HG03196 (cell line): Measurements from ENCODE around the gene ZFYVE16.
"Not testable (repeated sequence)": the region's sequence is repeated elsewhere in the genome, so short reads cannot be mapped to it uniquely, and the experiment has no call there.

Experiments
- ATAC-seq: cut with Tn5 transposase; IDR thresholded peaks from one replicate; pipeline ENCODE4 v1.9.1; 2021; ENCODE audit not compliant: unreplicated experiment

ZFYVE16 gene

DNA sequence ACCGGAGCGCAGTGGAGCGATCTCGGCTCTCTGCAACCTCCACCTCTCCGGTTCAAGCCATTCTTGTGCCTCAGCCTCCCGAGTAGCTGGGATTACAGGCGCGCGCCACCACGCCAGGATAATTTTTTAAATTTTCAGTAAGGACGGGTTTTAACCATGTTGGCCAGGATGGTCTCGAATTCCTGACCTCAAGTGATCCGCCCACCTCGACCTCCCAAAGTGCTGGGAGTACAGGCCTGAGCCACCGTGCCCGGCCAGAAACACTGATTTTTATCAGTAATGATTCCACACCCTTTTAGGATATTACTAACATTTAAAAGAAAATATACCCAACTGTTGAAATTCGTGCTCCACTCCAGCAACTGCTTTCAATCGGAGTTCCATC, 79.6 kb downstream of the ZFYVE16 start:
- no peak for ATAC-seq

DNA sequence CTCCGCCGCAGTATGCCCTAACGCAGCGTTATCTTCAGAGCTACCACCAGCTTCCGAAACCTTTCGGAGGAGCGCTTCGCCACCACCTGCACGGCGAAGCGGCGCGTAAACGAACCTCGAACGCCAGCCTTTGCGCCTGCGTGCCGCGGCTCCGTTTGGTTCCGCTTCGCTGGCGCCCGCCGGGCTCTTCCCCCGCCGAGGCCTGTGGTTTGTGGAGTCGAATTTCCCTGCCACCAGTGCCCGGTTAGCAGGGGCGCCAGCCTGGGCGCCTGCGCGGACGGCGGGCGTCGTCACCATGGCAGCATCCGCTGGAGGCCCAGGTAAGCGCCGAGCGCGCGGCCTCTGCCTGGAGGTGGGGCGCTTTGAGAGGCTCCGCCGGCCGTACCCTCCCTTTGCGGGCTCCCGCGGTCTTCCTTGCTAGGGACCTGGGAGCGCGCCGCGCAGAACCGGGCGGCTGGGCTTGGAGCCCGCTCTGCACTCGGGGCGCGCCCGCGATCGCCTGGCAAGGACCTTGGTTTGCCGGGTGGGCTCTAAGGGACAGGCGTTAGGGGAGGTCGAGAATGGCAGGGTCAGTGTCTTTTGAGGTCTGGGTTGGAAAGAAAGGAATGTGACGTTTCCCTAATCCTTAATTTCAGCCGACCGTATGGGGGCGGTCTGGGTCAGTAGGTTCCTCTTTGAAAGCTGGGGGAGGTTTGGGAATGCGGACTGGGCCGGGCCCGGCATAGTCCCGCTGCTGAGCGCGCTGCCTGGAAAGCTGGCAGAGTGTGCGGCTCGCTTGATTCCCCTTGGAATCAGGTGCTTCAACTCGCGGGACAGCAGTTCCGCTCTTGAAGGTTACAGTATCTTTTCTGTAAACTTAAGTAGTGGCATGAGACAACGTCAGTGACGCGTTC, 80.2 kb downstream of the ZFYVE16 start, which contains the start of gene FAM151B:
FAM151B (plus strand) TSS at position 272 of the 893 bp plus-strand sequence; CDS start at position 296, 24 bp downstream.
- ATAC-seq, result peak; percentile 91

DNA sequence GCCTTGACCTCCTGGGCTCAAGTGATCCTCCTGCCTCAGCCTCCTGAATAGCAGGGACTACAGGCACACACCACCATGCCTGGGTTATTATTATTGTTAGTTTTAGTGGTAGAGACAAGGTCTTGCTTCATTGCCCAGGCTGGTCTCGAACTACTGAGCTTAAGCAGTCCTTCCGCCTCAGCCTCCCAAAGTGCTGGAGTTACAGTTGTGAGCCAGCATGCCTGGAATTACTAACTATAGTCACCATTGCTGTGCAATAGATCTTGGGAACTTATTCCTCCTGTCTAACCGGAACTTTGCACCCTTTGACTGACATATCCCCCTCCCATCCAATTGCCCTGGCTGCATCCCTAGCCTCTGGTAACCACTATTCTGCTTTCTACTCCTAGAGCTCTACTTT, 83.4 kb downstream of the ZFYVE16 start:
- no peak for ATAC-seq

DNA sequence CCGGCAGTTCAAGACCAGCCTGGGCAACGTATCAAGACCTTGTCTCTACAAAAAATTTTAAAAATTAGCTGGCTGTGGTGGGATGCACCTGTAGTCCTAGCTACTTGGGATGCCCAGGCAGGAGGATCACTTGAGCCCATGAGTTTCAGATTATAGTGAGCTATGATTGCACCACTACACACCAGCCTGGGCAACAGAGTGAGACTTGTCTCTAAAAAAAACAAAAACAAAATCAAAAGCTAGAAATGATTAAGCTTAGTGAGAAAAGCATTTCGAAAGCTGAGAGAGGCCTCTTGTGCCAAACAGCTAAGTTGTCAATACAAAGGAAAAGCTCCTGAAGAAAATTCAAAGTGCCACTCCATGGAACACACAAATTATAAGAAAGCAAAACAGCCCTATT, 84.9 kb downstream of the ZFYVE16 start:
- ATAC-seq, result no peak

DNA sequence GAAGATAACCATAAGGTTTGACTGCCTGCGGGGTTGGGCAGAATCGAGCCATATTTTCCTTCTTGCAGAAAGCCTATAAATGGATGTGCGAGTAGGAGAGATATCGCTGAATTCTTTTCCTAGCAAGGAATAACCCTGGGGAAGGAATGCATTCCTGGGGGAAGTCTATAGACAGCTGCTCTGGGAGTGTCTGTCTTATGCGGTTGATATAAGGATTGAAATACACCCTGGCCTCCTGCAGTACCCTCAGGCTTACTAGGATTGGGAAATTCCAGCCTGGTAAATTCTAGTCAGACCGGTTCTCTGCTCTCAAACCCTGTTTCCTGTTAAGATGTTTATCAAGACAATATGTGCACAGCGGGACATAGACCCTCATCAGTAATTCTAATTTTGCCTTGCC, 85.6 kb downstream of the ZFYVE16 start:
- ATAC-seq, result not testable (repeated sequence)

DNA sequence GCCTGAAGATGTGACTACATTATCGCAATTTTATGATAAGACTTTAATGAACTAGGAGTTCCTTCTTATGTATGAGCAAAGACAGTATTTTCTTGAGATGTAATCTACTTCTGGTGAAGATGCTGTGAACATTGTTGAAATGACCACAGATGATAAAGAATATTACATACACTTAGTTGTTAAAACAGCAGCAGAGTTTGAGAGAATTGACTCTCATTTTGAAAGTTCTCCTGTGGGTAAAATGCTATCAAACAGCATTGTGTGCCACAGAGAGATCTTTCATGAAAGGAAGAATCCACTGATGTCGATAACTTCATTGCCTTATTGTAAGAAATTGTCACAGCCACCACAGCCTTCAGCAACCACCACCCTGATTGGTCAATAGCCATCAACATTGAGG, 88.0 kb downstream of the ZFYVE16 start:
- no peak for ATAC-seq

DNA sequence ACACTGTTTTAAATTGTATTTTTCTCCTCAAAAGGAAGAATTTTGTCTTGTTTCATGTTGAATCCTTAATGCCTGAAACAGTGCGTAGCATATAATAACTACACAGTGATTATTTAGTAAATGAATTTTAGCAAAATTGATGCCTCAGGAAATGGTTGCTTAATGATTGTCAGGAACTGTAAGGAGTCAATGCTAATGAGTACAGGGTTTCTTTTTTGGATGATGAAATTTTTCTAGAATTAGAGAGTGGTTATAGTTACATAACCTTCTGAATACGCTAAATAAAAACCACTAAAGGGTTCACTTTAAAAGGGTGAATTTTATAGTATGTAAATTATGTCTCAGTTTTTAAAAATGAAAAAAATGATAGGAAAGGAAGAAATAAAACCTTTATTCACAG, 94.9 kb downstream of the ZFYVE16 start:
- ATAC-seq, result no peak

DNA sequence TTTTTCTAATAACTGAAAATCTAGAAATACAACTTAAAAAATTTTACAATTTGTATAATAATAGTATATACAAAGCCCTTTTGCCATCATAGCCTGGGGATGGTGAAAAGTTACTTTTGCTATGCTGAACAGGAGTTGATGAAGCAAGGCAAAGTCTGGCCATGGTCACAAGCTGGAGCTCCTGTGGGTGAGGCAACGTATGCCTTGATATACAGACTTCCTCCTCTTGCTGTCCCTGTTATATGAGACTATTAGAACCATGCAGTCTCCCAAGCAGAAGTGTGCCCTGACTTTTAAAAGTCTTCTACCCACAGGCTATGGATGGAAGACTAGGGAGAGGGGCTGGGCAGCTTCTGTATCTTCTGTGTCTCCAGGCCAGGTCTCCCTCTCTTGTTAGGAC, 95.8 kb downstream of the ZFYVE16 start:
- ATAC-seq, result no peak

DNA sequence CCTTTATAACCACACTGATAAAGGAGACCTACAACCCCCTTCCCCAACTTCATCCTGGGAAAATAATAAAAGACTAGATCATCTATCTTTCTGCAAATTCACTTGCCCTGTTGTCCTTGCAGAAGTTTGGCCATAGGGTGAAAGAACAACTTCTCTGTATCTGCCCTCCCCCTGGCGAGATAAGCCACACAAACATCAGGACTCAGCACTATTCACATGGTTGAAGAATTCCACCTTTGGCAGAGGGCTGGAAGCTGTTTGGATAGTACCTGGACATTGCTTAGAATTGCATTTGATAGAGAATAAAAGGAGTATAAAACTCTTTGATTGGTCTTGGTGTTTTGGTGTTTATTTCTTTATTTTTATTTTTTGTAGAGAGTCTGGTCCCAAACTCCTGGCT, 97.0 kb downstream of the ZFYVE16 start:
- no peak for ATAC-seq

DNA sequence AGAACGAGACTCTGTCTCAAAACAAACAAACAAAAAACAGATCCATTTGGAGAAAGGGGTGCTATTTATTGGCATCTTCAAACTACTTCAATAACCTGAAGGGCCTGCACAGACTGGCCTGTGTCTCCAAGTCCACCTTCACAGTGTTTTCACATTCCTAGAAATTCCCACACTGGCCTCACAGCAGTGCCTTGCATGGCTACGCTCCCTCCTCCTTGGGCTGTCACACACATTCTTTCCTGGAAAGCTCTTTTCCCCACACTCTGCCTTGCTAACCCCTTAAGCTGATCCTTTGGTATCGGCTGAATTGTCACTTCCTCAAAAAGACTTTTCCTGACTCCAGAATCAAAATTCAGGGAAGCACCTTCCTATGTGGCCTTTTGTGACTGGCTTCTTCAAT, 99.8 kb downstream of the ZFYVE16 start:
- ATAC-seq, result no peak

DNA sequence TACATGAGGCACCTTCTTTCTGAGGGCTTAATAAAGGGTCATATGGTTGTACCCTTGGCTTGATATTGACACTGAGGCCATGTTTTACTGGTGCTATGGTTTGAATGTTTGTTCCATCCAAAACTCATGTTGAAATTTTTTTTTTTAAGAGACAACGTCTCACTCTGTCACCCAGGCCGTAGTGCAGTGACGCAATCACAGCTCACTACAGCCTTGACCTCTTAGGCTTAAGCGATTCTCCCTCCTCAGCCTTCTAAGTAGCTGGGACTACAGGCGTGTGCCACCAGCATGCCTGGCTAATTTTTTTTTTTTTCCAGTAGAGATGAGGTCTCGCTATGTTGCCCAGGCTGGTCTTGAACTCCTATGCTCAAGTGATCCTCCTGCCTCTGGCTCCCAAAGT, 101.0 kb downstream of the ZFYVE16 start:
- ATAC-seq, result no peak

DNA sequence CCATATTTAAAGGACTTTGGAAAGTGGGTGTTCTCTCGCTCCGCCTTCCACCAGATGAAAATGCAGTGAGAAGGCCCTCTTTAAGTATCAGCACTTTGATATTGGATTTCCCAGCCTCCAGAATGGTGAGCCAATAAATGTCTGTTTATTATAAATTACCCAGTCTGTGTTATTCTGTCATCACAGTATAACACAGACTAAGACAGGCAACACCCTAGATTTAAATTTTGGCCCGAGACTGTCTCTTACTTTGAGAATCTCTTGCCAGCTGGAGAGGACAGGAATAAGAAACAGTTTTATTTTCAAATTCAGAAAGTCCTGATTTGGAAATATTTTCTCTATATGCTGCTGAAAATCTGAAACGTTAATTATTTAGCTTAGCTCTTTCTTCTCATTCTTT, 101.5 kb downstream of the ZFYVE16 start:
- no peak for ATAC-seq

DNA sequence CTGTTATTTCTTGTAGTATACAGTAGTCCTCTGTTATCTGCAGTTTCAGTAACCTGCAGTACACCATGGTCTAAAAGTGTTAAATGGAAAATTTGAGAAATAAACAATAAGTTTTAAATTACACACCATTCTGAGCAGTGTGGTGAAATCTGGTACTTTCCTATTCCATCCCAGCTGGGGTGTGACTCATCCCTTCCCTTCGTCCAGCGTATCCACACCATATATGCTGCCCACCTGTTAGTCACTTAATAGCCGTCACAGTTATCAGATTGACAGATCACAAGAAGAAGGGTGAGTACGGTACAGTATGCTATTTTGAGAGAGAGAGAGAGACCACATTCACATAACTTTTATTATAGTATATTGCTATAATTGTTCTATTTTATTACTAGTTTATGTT, 109.0 kb downstream of the ZFYVE16 start:
- no peak for ATAC-seq
